GM10248 (cell line): ENCODE measurements around the gene MRPL54.
A peak's percentile ranks its signal among the peaks of the same experiment; 100 is the strongest.

Experiments
- CTCF ChIA-PET: fragments of 300-600 bp; sonication (Branson Sonifier 250); formaldehyde crosslinking; extraction: SDS; loops from one replicate; lab custom pipeline; 2021; ENCODE audit warnings: antibody characterized with exemption; lab: Yijun Ruan, JAX
- POLR2A ChIA-PET: fragments of 350-650 bp; sonication (Branson Sonifier 250); formaldehyde crosslinking; extraction: SDS; loops from one replicate; lab custom pipeline; 2020; ENCODE audit warnings: antibody characterized with exemption; lab: Yijun Ruan, JAX
- DNase-seq: peaks from one replicate; pipeline ENCODE4 v3.0.0; 2012; ENCODE audit errors: extremely low spot score
- CTCF ChIP-seq: IDR thresholded peaks from 2 replicates; pipeline ENCODE4 v1.5.1; 2012; ENCODE audit warnings: mild to moderate bottlenecking, low read depth; ENCODE audit errors: extremely low read depth, missing control alignments, control extremely low read depth

Gene MRPL54

GRCh38 chr19:3800996-3801395 lies 38.5 kb downstream of the MRPL54 start:
- no peak for DNase-seq
- no peak for TF ChIP-seq CTCF
- CTCF ChIA-PET = no interaction called here
- POLR2A ChIA-PET = no interaction called here

- TF ChIP-seq CTCF = no peak
- ChIA-PET CTCF (no interaction called here), POLR2A (no interaction called here)
- peak; percentile 57 for DNase-seq
These were observed 39.1 kb downstream of the MRPL54 start for GRCh38 chr19:3801412-3802096.

GRCh38 chr19:3803114-3803888 lies 40.8 kb downstream of the MRPL54 start:
- DNase-seq = no peak
- TF ChIP-seq CTCF = no peak
- POLR2A ChIA-PET = no interaction called here
- CTCF ChIA-PET = interaction anchor here (1.8 kb wide), 1 partner anchor 19 kb away, joined by 7 read pairs; no protein-coding TSS in a partner anchor

GRCh38 chr19:3803986-3804385 lies 41.5 kb downstream of the MRPL54 start:
- POLR2A ChIA-PET = no interaction called here
- DNase-seq = no peak
- CTCF ChIA-PET = interaction anchor here (1.8 kb wide), 1 partner anchor 18 kb away, joined by 7 read pairs; no protein-coding TSS in a partner anchor
- no peak for TF ChIP-seq CTCF

- CTCF ChIA-PET = interaction anchor here (1.8 kb wide), 1 partner anchor 18 kb away, joined by 7 read pairs; no protein-coding TSS in a partner anchor
- TF ChIP-seq CTCF = no peak
- POLR2A ChIA-PET = no interaction called here
- DNase-seq = no peak
These were observed 41.9 kb downstream of the MRPL54 start for GRCh38 chr19:3804429-3804828.

GRCh38 chr19:3805859-3806258 lies 43.4 kb downstream of the MRPL54 start:
- ChIA-PET CTCF (interaction anchor here (1.4 kb wide), 1 partner anchor 16 kb away, joined by 3 read pairs; no protein-coding TSS in a partner anchor), POLR2A (interaction anchor here (0.7 kb wide), 1 partner anchor 19 kb away, joined by 3 read pairs; no protein-coding TSS in a partner anchor)
- DNase-seq = no peak
- no peak for TF ChIP-seq CTCF
